PFSK-1 (cell line): ENCODE results near the gene CENPP.

Source experiments
- FOXP2 ChIP-seq: optimal IDR thresholded peaks from 2 replicates; pipeline ENCODE3; 2011; ENCODE audit warnings: borderline replicate concordance, control low read depth, inconsistent platforms; ENCODE audit not compliant: insufficient read depth; ENCODE audit errors: extremely low read length, extremely low read depth
- POLR2AphosphoS5 ChIP-seq: IDR thresholded peaks from 2 replicates; pipeline ENCODE4 v1.6.1; 2012; ENCODE audit warnings: low read depth, mild to moderate bottlenecking, control low read depth, low read length, moderate library complexity
- REST ChIP-seq, 2 experiments: IDR thresholded peaks; 2 replicates each; pipeline versions ENCODE4 v1.6.1 to v1.8.0; 2011 to 2012; ENCODE audit warnings: low read depth in 2 of 2, low read length in 2 of 2, control low read depth in 1 of 2, inconsistent platforms in 1 of 2, mild to moderate bottlenecking in 1 of 2, moderate library complexity in 1 of 2; ENCODE audit not compliant: insufficient read depth in 1 of 2
- SIN3A ChIP-seq: IDR thresholded peaks from 2 replicates; pipeline ENCODE4 v1.6.1; 2012; ENCODE audit warnings: mild to moderate bottlenecking, low read length, moderate library complexity, borderline replicate concordance; ENCODE audit not compliant: insufficient read depth
- TAF1 ChIP-seq: IDR thresholded peaks from 2 replicates; pipeline ENCODE4 v1.6.1; 2012; ENCODE audit warnings: low read length, control low read depth, borderline replicate concordance; ENCODE audit not compliant: insufficient read depth

The CENPP gene

DNA sequence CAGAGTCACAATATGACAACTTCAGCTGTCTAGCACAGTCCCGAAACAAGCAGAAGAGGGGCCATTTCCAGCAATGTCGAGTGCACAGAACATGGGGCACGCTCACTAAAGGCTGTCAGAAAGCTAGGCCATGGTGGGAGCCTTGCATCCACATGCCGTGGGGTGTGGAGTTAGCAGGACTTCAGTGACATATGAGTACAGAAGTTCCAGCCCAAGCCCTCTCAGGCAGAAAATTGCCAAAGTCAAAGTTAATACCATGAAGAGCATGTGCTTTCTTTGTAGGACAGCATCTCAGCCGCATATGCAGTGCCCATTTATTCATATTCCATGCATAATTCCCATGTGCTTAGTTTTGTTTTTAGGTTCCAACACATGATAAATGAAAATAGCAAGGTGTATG is 183.3 kb downstream of the CENPP start:
- TF ChIP-seq SIN3A, result no peak
- no peak for TF ChIP-seq REST (IDR thresholded peaks at IDR 0.05; ENCODE audit: insufficient read depth in 1 of 2, low read depth in 2 of 2, low read length in 2 of 2)
- TF ChIP-seq FOXP2, result no peak
- no peak for TF ChIP-seq TAF1
- no peak for TF ChIP-seq POLR2AphosphoS5

DNA sequence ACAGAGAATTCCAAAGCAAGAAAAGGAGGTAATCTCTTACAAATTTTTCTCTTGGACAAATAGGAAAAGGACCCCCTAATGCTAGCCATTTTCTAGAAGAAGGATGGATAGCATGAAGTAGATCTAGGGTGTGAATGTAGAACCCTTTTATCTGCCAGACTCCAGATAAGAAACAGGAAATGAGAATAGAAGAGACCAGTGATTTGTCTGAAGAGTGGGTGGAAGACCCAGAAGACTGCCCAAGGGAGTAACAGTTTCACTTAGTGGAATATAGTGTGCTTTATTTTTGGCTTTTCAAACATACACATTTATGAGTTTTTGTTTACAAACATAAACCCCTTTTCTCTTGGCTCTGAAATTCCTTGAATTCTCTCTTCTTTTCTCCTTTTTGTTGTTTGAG is 185.0 kb downstream of the CENPP start:
- no peak for TF ChIP-seq TAF1
- TF ChIP-seq POLR2AphosphoS5, result no peak
- TF ChIP-seq SIN3A, result no peak

DNA sequence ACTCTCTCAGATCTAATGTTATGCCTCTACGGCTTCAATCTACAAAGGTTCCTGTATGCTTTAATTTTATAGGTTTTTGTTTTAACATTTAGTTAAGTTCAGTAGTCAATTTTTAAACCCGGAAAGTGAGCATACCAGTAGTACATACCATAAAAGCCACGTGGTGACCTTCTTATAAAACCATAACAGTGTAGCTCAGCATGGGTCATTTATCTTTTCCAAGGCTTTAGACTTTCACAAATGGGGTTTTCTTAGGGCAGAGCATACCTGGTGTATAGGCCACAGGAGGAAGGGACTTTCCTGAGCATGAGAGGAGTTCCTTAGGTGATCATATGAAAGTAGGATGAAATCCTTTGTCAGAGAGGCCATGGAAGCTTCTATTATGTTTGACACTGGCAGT is 186.9 kb downstream of the CENPP start:
- TF ChIP-seq POLR2AphosphoS5 (no peak), SIN3A (no peak), TAF1 (no peak), REST (IDR thresholded peaks at IDR 0.05; ENCODE audit: insufficient read depth in 1 of 2, low read depth in 2 of 2, low read length in 2 of 2) (no peak), FOXP2 (no peak)

DNA sequence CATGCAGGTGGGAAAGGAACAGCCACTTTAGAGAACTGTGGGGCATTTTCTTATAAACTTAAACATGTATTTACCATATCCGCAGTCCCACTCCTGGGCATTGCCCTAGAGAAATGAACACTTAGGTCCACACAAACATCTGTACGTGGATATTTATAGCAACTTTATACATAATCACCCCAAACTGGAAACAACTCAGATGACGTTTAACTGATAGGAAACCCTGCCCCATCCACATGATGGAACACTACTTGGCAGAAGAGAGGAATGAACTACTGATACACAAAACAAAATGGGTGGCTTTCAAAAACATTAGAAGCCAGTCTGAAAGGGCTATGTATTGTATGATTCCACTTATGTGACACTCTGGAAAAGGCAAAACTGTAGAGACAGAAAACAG is 187.6 kb downstream of the CENPP start:
- TF ChIP-seq SIN3A (no peak), FOXP2 (no peak), TAF1 (no peak), REST (IDR thresholded peaks at IDR 0.05; ENCODE audit: insufficient read depth in 1 of 2, low read depth in 2 of 2, low read length in 2 of 2) (no peak), POLR2AphosphoS5 (no peak)

DNA sequence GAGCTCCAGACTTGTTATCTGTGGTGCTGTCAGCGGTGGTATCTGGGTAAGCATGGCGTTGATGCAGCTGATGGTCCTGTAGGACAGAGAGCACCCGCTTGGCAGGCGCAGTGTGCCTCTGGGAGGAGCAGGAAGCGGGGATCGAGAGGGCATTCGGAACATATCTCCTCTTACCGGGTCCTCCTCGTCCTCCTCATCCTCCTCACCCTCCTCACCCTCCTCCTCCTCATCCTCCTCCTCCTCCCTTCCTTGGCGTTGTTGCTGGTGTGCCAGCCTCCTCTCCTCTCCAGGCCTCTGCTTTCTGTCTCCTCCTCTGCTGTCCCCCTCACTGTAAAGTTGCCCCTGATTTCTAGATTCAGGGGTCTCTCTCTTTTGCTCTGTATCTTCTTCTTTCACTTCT is 188.9 kb downstream of the CENPP start:
- TF ChIP-seq POLR2AphosphoS5 (no peak), SIN3A (no peak), REST (IDR thresholded peaks at IDR 0.05; ENCODE audit: insufficient read depth in 1 of 2, low read depth in 2 of 2, low read length in 2 of 2) (no peak), TAF1 (no peak)
